NCI-H2227 treated with DMSO at 0.1 percent for 48 hours (cell line): ENCODE measurements around the gene PLEKHG5.

ENCODE experiments used
- DNase-seq: peaks from one replicate; lab custom pipeline; 2025; lab: John Stamatoyannopoulos, UW

PLEKHG5 gene

DNA sequence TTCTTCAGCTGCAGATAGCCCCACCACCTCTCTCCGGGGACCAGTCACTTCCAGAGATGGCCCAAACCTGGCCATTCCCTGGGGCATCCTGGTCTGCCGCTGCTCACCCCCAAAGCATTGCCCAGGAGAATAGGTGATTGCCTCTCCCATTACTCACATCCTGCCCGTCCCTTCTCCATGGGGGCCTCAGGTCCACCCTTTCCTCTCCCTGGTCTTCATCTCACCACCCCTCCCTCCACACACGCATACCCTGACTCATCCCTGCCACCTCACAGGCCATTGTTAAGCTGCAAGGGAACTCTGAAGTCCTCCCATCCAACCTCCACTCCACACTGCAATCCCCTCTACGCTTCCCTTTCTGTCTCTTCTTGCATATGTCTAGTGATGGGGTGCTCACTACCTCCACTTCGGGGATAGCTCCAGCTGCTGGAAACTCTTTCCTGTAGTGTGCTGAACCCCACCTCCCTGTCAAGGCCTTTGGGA lies at the start of gene PLEKHG5:
Gene PLEKHG5, minus strand, starts transcription at position 188 of the 483 bp plus-strand sequence. CDS start 14,096 bp downstream, outside the sequence.
- no peak for DNase-seq

- DNase-seq = no peak
These were observed 47.5 kb upstream of the PLEKHG5 start for GRCh38 chr1:6538956-6539355.

DNA sequence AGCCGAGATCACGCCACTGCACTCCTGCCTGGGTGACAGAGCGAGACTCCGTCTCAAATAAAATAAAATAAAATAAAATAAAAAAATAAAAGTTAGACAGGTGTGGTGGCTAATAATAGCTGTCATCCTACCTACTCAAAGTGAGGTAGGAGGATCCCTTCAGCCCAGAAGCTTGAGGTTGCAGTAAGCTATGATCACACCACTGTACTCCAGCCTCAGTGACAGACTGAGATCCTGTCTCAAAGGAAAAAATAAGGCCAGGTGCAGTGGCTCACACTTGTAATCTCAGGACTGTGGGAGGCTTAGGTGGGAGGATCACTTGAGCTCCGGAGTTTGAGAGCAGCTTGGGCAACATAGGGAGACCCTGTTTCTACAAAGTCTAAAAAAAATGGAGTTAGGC lies 44.8 kb upstream of the PLEKHG5 start:
- DNase-seq = no peak

- no peak for DNase-seq
These were observed 43.7 kb upstream of the PLEKHG5 start for GRCh38 chr1:6535214-6535613.

- no peak for DNase-seq
These were observed 42.9 kb upstream of the PLEKHG5 start for GRCh38 chr1:6534248-6534822.

- no peak for DNase-seq
These were observed 40.5 kb upstream of the PLEKHG5 start for GRCh38 chr1:6531996-6532395.

DNA sequence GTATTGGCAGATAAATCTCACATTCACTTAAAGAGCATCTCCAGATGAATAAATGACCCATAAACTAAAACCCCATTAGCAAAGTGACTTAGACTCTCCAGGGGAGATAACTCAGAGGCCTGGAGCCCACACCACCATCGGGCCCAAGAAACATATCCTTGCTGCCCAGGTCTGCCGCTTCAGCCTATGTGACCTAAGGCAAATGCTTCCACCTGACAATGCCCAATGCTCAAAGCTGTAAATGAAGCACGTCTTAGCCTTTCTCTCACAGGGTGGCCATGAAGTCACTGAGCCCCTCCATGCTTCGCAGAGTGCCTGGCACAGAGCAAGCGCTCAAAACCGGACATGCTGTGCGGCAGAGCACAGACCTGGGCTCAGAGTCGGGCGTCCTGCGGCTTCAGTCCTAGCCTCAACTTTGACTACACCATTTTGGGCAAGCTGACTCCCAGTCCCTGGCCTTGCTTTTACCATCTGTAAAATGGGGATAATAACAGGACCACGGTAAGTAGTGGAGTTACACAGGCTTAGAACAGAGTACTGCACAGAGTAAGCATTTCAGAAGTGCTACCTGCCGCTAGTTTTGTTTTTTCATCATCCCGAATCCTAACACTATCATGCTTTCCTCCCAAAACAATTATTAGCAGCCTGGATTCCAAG lies 39.2 kb upstream of the PLEKHG5 start:
- DNase-seq = no peak

DNA sequence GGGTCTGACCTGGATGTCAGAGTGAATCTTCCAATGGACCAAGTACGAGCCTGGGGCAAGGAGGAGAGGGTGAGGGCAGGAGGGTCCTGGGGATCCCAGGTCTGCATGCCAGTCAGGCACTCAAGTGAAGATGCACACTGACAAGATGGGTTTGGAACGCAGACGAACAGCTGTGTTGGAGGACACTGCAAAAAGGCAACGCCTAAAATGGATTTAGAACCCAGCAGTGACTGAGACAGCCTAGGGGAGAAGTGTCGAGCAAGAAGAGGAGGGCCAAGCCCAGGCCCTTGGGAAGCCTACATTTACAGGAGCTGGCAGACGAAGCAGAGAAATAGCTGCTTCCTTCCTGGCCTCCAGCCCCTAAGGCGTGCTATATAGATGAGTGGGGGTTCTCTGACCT lies 37.0 kb upstream of the PLEKHG5 start:
- DNase-seq = no peak

DNA sequence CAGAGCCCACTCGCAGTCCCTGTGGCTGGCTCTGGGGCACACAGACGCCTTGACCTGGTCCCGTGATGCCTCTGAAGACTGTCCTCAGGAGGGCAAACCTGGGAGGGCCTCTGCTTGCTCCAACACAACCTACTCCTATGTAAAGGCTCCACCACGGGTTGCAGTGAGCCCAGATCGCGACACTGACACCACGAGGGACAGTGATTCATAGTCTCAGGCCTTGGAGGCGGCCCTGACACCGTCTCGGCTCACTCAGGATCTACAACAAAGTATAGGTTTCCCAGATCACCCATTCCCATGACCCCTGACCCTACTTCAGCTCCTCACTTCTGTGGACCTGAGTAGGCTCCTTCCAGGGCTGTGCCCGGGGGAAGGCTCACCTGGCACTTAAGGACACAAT lies 34.8 kb upstream of the PLEKHG5 start:
- no peak for DNase-seq

DNA sequence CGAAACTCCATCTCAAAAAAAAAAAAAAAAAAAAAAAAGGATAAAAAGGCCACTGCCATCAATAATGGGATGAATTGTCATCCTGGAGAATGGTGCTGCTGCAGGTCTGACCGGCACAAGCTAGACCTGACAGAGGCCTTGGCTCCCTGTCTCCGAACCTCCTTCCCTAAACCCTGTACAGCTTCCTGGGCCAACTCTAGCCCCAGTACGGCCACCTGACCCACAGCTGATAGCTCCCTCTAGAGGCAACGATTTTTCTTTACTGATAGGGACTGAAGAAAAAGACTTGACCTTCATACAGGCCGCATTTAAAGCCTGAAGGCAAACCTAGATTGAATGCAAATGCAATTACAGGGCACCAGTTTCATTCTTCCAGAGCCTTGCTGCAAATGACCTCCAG lies 32.1 kb upstream of the PLEKHG5 start:
- DNase-seq = no peak

- no peak for DNase-seq
These were observed 30.1 kb upstream of the PLEKHG5 start for GRCh38 chr1:6521536-6521935.

DNA sequence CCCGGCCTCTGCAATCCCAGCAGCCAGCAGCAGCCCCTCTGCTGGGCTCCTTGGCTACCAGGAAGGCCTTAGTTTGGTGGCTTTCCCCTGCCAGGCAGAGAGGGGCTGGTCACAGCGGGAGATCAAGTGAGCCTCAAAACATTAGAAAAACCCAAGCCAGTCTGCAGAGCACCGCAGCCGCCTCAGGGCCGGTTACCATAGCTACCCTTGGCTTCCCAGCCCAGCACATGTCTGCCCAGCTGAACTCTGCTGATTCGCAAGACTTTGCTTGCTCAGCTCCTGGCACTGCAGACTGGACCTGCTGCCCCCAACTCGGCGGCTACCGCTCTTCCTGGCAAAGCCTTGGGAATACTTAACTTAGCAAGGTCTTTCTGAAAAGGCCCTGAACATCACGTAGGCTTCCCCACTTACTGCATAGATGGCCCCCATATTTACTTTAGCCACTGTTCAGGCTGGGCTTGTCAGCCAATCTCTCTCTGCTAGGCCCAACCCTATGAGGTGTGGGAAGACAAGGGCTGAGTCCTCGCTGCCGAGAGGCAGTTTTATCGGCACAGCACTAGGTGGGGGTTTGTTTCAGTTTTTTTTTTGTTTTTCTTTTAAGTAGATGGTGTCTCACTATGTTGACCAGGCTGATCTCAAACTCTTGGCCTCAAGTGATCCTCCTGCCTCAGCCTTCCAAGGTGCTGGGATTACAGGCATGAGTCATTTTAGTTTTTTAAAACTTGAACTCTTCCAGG lies 28.6 kb upstream of the PLEKHG5 start:
- DNase-seq = peak; percentile 86

- DNase-seq = no peak
These were observed 28.0 kb upstream of the PLEKHG5 start for GRCh38 chr1:6519491-6519934.

GRCh38 chr1:6517435-6517851 lies 26.0 kb upstream of the PLEKHG5 start:
- DNase-seq = no peak

GRCh38 chr1:6515771-6516170 lies 24.3 kb upstream of the PLEKHG5 start:
- DNase-seq = no peak

- DNase-seq = no peak
These were observed 21.9 kb upstream of the PLEKHG5 start for GRCh38 chr1:6513320-6513801.

DNA sequence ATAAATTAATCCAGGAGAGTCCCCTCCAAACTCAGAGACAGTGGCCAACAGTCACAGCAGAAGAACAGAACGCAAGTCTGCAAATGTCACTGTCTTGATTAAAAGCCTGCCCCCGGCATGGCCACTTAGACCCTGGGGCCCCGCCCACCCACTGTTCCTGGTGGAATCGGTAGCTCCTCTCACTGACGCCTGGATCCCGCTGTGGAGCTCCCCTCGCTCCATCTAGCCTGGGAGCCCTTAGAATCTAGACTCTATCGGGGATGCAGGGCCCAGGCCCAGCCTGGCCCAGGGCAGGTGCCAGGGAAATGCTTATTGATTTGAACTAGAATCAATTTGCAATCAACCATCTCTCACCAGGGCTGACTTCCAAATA lies 21.4 kb upstream of the PLEKHG5 start:
- no peak for DNase-seq

- no peak for DNase-seq
These were observed 20.9 kb upstream of the PLEKHG5 start for GRCh38 chr1:6512245-6512907.

- DNase-seq = no peak
These were observed 20.2 kb upstream of the PLEKHG5 start for GRCh38 chr1:6511561-6512244.

DNA sequence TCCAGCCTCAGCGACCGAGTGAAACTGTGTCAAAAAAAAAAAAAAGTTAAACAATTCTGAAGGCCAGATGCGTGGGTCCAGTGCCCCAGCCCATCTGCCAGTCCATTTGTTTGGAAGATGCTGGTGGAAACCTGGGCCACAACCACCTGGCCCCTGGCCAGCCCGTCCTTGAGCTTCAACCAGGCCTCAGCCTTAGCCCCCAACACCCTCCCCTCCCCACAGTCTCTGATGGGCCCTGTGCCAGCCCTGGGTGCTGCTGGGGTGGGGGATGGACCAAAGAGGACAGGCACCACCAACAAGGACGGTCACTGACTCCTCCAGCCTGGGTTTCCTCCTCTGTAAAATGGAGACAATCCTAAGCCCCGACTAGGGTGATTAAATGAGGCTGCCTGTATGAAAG lies 19.6 kb upstream of the PLEKHG5 start:
- no peak for DNase-seq

GRCh38 chr1:6510493-6510892 lies 19.0 kb upstream of the PLEKHG5 start:
- no peak for DNase-seq

DNA sequence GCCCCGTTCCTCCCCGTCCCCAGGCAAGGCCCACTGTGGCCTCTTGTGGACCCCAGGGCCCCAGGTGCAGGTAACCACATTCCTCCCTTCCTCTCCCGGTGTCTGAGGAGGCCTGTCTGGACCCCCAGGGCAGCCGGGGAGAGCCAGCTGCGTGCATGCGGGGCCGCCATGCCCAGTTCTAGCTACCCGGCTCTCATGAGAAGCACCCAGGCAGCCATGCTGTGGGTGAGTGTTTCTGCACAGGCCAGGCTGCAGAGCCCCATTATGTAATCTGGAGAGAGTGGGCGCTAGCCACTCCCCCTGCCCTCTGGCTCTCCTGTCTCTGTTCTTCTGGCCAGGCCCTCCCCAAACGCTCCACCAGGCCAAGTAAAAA lies 18.4 kb upstream of the PLEKHG5 start:
- DNase-seq = no peak
